Peyer's patch (tissue), 4 donors: ENCODE results near the gene SF3A2. TPM values are rescaled to one million over a fixed set of nuclear protein-coding genes. Genes with fewer than 3 reads are reported as not detected.

Experiments used
- DNase-seq, 3 donors: peaks; one replicate each; pipeline ENCODE4 v3.0.0-alpha.2; 2017 to 2019
- H3K27ac ChIP-seq, 4 donors: fragments of 200-600 bp; sonication (generic); one replicate each; pipeline ENCODE4 v1.5.1; 2016 to 2019
- H3K27me3 ChIP-seq, 2 donors: fragments of 200-600 bp; sonication (generic); one replicate each; pipeline ENCODE4 v1.5.1; 2019
- H3K36me3 ChIP-seq, 3 donors: fragments of 200-600 bp; sonication (generic); one replicate each; pipeline ENCODE4 v1.5.1; 2016 to 2019
- H3K4me1 ChIP-seq, 4 donors: fragments of 200-600 bp; sonication (generic); one replicate each; pipeline ENCODE4 v1.5.1; 2016 to 2019
- H3K4me3 ChIP-seq, 4 donors: fragments of 200-600 bp; sonication (generic); 1 replicate in 3 of 4; 2 replicates in 1 of 4; pipeline ENCODE4 v1.5.1; 2016 to 2019; ENCODE audit warnings: mild to moderate bottlenecking in 1 of 4
- H3K9me3 ChIP-seq, 4 donors: fragments of 200-600 bp; sonication (generic); one replicate each; pipeline ENCODE4 v1.5.1; 2016 to 2019; ENCODE audit warnings: mild to moderate bottlenecking in 1 of 4
- POLR2A ChIP-seq, 2 donors: fragments of 450-650 bp; IDR thresholded peaks; one replicate each; pipeline ENCODE4 v1.5.1; 2017; ENCODE audit warnings: antibody characterized with exemption in 2 of 2, mild to moderate bottlenecking in 2 of 2, moderate library complexity in 2 of 2
- total RNA-seq, 4 donors: library from RNA; depleted of rRNA; stranded (reverse); fragments of >200 nt; gene quantifications; one replicate each; pipeline ENCODE4 v1.1.0, GENCODE V29; 2016
- TF ChIP-seq, protein P1 (sequence below), 6 experiments: fragments of 450-650 bp in 4 of 6; fragments of 200-600 bp in 2 of 6; sonication (generic) in 1 of 6; IDR thresholded peaks; one replicate each; pipeline ENCODE4 v1.5.1; 2017 to 2019; ENCODE audit warnings: antibody characterized with exemption in 6 of 6, mild to moderate bottlenecking in 3 of 6, moderate library complexity in 1 of 6

SF3A2 gene
- total RNA-seq, 4 donors from 2014 or later, result 38.7 to 133 (median 72.3) TPM

DNA sequence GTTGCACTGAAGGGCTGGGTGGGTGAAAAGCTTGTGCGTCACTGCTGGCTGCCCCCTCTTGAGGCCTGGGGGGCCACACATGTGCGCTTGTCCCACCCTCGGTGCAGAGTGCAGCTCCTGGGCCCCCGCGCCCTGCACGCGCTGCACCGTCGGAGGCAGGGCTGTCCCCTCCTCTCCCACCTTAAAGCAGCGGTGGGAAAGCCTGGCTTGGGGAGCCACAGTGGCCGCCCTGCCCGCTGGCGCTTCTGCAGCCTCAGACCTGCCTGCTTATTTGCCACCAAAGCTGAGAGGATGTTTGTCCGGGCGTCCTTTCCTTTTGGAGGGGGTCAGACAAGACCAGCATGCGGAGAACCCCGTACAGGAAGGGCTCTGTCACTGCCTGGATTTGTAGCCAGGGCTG is 27.2 kb upstream of the SF3A2 start:
- Histone ChIP-seq H3K4me3 (no peak overlapping the region), H3K9me3 (no peaks in the 10 kb centered on the region), H3K27me3 (no peaks in the 10 kb centered on the region), H3K36me3 (peaks cover 0 to 65% (median 0%) of the 10 kb centered on the region in 3 donors), H3K4me1 (peaks cover 0 to 22% (median 1%) of the 10 kb centered on the region in 4 donors), H3K27ac (no peak overlapping the region)
- DNase-seq, result no peak
- no peak for TF ChIP-seq POLR2A (IDR thresholded peaks at IDR 0.05)
- TF ChIP-seq, protein P1, sequence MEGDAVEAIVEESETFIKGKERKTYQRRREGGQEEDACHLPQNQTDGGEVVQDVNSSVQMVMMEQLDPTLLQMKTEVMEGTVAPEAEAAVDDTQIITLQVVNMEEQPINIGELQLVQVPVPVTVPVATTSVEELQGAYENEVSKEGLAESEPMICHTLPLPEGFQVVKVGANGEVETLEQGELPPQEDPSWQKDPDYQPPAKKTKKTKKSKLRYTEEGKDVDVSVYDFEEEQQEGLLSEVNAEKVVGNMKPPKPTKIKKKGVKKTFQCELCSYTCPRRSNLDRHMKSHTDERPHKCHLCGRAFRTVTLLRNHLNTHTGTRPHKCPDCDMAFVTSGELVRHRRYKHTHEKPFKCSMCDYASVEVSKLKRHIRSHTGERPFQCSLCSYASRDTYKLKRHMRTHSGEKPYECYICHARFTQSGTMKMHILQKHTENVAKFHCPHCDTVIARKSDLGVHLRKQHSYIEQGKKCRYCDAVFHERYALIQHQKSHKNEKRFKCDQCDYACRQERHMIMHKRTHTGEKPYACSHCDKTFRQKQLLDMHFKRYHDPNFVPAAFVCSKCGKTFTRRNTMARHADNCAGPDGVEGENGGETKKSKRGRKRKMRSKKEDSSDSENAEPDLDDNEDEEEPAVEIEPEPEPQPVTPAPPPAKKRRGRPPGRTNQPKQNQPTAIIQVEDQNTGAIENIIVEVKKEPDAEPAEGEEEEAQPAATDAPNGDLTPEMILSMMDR (IDR thresholded peaks at IDR 0.05), result no peak

- Histone ChIP-seq H3K9me3 (no peaks in the 10 kb centered on the region), H3K27ac (no peak overlapping the region), H3K27me3 (no peaks in the 10 kb centered on the region), H3K36me3 (peaks cover 0 to 72% (median 0%) of the 10 kb centered on the region in 3 donors), H3K4me3 (no peak overlapping the region), H3K4me1 (peaks cover 0 to 25% (median 1%) of the 10 kb centered on the region in 4 donors)
- DNase-seq, result no peak
- TF ChIP-seq, protein P1 (IDR thresholded peaks at IDR 0.05), result no peak
- TF ChIP-seq POLR2A (IDR thresholded peaks at IDR 0.05), result no peak
Measured at GRCh38 chr19:2210206-2210605, 26.4 kb upstream of the SF3A2 start.

DNA sequence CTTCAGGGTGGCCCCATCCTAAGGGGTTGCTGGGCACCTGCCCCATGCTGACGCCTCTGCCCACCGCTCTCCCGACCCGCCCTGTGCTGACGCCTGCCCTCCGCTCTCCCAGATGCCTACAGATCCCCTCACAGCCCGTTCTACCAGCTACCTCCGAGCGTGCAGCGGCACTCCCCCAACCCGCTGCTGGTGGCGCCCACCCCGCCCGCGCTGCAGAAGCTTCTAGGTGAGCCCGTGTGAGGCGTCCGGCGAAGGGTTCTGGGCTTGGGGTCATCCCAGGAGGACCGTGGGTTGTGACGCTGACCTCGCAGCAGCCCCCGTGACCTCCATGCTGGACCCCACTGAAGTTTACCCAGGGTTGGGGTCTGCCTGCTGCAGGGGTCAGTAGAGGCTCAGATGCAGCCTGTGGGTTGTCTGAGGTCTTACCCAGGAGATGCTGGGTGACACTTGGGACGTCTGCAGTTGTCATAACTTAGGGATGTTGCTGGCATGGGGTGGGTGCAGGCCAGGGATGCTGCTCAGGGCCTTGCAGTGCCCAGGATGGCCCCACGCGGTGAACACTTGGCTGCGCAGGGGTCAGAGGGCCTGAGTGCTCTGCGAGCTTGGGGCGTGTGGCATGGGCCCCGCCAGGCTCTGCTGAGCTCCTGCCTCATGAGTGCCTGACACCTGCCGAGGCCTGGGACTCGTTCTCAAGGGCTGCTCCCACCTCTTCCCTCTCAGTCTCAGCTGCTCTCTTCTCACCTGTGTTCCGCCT is 25.5 kb upstream of the SF3A2 start:
- Histone ChIP-seq H3K36me3 (peaks cover 0 to 76% (median 0%) of the 10 kb centered on the region in 3 donors), H3K27me3 (no peaks in the 10 kb centered on the region), H3K4me3 (no peak overlapping the region), H3K27ac (peak overlapping the region in 1 of 4 donors; percentile 97), H3K4me1 (peaks cover 0 to 25% (median 1%) of the 10 kb centered on the region in 4 donors), H3K9me3 (no peaks in the 10 kb centered on the region)
- DNase-seq, result no peak
- TF ChIP-seq, protein P1 (IDR thresholded peaks at IDR 0.05), result no peak
- TF ChIP-seq POLR2A (IDR thresholded peaks at IDR 0.05), result no peak

GRCh38 chr19:2212861-2213711 is 23.5 kb upstream of the SF3A2 start:
- peak; percentile 18 to 60 for TF ChIP-seq POLR2A (IDR thresholded peaks at IDR 0.05)
- TF ChIP-seq, protein P1 (IDR thresholded peaks at IDR 0.05), result no peak
- H3K4me1 ChIP-seq, result peaks cover 0 to 22% (median 1%) of the 10 kb centered on the region in 4 donors
- peak overlapping the region in 3 of 4 donors; percentile 78 to 97 (median 86) for H3K27ac ChIP-seq
- no peaks in the 10 kb centered on the region for H3K27me3 ChIP-seq
- peak in 2 of 3 donors; percentile 89 to 90 for DNase-seq
- no peaks in the 10 kb centered on the region for H3K9me3 ChIP-seq
- H3K4me3 ChIP-seq, result peak overlapping the region in 2 of 4 donors; percentile 20 to 48
- H3K36me3 ChIP-seq, result peaks cover 0 to 81% (median 0%) of the 10 kb centered on the region in 3 donors

- DNase-seq, result peak in 1 of 3 donors; percentile 70
- peaks cover 0 to 15% (median 1%) of the 10 kb centered on the region in 4 donors for H3K4me1 ChIP-seq
- no peaks in the 10 kb centered on the region for H3K27me3 ChIP-seq
- H3K4me3 ChIP-seq, result peak overlapping the region in 2 of 4 donors; percentile 20 to 48
- H3K9me3 ChIP-seq, result no peaks in the 10 kb centered on the region
- TF ChIP-seq POLR2A (IDR thresholded peaks at IDR 0.05), result no peak
- TF ChIP-seq, protein P1 (IDR thresholded peaks at IDR 0.05), result no peak
- peaks cover 0 to 85% (median 0%) of the 10 kb centered on the region in 3 donors for H3K36me3 ChIP-seq
- peak overlapping the region; percentile 5 to 97 (median 82) for H3K27ac ChIP-seq
Measured at GRCh38 chr19:2213799-2214198, 22.8 kb upstream of the SF3A2 start.
